Measurements from ENCODE around the gene NYAP1. TPM values are rescaled to one million over a fixed set of nuclear protein-coding genes. Genes with fewer than 3 reads are reported as not detected.

The NYAP1 gene
- total RNA-seq, 1 donor from 2014 or later, result under 0.01 TPM

- FAIRE-seq (no peak), DNase-seq (ENCODE audit: low read depth) (no peak)
- TF ChIP-seq CTCF (IDR thresholded peaks at IDR 0.05; ENCODE audit: insufficient read depth, low read length, severe bottlenecking), result no peak
- Histone ChIP-seq H3K36me3 (ENCODE audit: control insufficient read depth, insufficient read depth, low read length) (peaks cover 6% of the 10 kb centered on the region), H3K4me3 (ENCODE audit: low read depth, low read length) (no peak overlapping the region), H3K27me3 (ENCODE audit: control insufficient read depth, insufficient read depth, low read length) (no peaks in the 10 kb centered on the region)
Observed at GRCh38 chr7:100466653-100467605, 16.8 kb upstream of the NYAP1 start.

DNA sequence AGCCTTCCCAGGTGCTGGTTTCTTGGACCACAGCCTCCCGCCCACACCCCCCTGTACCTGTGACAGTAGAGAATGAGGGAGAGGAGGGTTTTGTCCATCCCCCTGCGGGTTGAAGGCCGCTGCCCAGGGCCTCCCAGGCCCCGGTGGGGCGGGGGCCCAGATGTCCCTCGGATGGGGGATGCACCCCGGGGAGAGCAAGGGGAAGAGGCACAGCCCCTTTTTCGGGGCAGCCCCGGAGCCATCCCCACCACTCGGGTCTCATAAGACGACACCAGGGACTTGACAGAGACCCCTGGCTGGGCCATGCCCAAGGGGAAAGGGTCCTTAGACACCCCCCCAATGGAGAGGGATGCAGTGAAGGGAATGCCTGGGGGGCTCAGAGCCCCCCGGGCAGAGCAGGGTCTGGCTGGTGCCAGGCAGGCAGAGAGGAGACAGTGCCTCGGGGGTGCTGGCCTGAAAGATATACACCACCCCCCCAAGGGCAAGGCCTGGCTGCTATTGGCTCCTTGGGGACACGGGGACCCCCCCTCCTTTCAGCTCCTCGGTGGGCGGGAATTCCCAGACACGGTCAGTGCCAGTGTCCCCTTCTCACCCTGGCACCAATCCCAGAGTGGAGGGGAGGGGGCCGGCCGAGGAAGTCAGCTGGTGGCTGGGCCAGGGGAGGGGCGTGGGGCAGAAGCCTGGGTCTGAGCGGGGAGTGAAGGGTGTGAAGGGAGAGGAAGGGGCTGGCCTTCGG is 15.9 kb upstream of the NYAP1 start:
- H3K27me3 ChIP-seq (ENCODE audit: control insufficient read depth, insufficient read depth, low read length), result no peaks in the 10 kb centered on the region
- H3K36me3 ChIP-seq (ENCODE audit: control insufficient read depth, insufficient read depth, low read length), result peaks cover 6% of the 10 kb centered on the region
- no peak overlapping the region for H3K4me3 ChIP-seq (ENCODE audit: low read depth, low read length)
- no peak for TF ChIP-seq CTCF (IDR thresholded peaks at IDR 0.05; ENCODE audit: insufficient read depth, low read length, severe bottlenecking)
- DNase-seq (ENCODE audit: low read depth), result no peak
- FAIRE-seq, result no peak

DNA sequence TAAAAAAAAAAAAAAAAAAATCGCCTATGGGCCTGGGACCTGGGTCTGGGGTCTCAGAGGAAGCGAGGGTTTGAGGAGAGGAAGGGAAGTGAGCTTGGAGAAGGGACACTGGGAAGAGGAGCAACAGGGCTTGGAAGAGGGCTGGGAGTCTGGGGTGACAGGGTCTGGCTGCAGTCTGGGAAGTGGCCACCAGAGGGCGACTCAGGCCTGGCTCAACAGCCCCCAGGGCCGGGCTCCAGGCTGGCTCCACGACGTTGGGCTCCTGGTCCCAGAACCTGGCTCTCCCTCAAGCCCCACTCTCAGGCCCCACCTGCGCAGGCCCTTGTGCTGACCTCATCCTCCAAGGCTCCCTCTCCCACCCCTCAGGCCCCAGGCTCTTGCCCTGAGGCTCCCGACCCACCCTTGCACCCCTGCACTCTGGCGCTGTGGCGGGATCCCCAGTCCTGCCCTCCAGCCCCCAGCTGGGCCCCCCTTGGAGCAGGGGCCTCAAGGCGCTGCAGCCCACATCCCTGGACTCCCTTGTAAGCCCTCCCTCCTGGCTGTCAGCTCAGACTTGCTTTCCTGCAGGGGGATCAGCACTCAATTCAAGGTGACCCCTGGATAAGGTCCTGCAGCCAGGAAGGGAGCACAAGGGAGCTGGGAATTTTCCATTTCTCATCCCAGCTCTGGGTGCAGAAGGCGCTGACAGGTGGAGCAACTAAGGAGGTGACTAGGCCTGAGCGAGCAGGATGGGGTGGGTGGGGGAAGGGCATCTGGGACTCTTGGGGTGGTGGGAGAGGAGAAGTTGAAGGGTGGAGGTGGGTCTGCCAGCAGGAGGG is 14.3 kb upstream of the NYAP1 start:
- Histone ChIP-seq H3K4me3 (ENCODE audit: low read depth, low read length) (no peak overlapping the region), H3K27me3 (ENCODE audit: control insufficient read depth, insufficient read depth, low read length) (no peaks in the 10 kb centered on the region), H3K36me3 (ENCODE audit: control insufficient read depth, insufficient read depth, low read length) (peaks cover 6% of the 10 kb centered on the region)
- TF ChIP-seq CTCF (IDR thresholded peaks at IDR 0.05; ENCODE audit: insufficient read depth, low read length, severe bottlenecking), result peak; percentile 100
- DNase-seq (ENCODE audit: low read depth) (peak; percentile 42), FAIRE-seq (no peak)

- DNase-seq (ENCODE audit: low read depth), result no peak
- TF ChIP-seq CTCF (IDR thresholded peaks at IDR 0.05; ENCODE audit: insufficient read depth, low read length, severe bottlenecking), result no peak
- FAIRE-seq, result no peak
- Histone ChIP-seq H3K4me3 (ENCODE audit: low read depth, low read length) (no peak overlapping the region), H3K27me3 (ENCODE audit: control insufficient read depth, insufficient read depth, low read length) (no peaks in the 10 kb centered on the region), H3K36me3 (ENCODE audit: control insufficient read depth, insufficient read depth, low read length) (peaks cover 8% of the 10 kb centered on the region)
Observed at GRCh38 chr7:100471021-100471420, 12.7 kb upstream of the NYAP1 start.

GRCh38 chr7:100472121-100472851 is 11.4 kb upstream of the NYAP1 start:
- TF ChIP-seq CTCF (IDR thresholded peaks at IDR 0.05; ENCODE audit: insufficient read depth, low read length, severe bottlenecking), result no peak
- Histone ChIP-seq H3K36me3 (ENCODE audit: control insufficient read depth, insufficient read depth, low read length) (peaks cover 8% of the 10 kb centered on the region), H3K4me3 (ENCODE audit: low read depth, low read length) (no peak overlapping the region), H3K27me3 (ENCODE audit: control insufficient read depth, insufficient read depth, low read length) (no peaks in the 10 kb centered on the region)
- FAIRE-seq, result no peak
- no peak for DNase-seq (ENCODE audit: low read depth)

All from bronchial epithelial cell (primary cell).